ENCODE results near the gene TUB. TPM values are rescaled to one million over a fixed set of nuclear protein-coding genes. Genes with fewer than 3 reads are reported as not detected.

TUB gene
- total RNA-seq, 4 donors from 2014 or later: 8.2 to 19.0 (median 13.4) TPM

DNA sequence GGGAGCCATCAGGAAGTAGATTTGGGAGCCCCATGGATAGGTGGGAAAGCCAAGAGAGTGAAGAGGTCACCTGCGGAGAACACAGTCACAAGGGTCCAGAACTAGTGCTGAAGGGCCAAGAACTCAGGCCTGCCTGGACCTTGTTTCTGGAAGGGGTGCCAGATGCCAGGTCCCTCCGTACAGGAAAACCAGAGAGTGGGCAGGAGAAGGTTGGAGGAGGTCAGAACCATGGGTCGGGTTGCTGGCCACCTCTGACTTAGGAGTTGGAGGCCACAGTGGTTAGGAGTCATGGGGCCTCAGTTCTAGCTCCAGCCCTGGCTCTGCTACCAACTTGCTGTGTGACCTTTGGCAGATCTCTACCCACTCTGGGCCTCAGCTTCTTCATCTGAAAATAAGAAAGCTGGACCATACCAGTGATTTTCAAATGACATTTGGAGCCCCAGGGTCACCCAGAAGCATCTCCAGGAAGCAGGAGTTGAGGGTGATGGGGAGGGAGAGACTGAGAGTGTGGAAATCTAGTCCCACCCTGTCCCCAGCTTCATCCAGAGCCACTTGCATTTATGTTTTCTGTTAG lies 20.8 kb upstream of the TUB start:
- peaks cover 4 to 72% (median 26%) of the 10 kb centered on the region in 3 donors for H3K4me1 ChIP-seq
- H3K27ac ChIP-seq: no peak overlapping the region
- no peaks in the 10 kb centered on the region for H3K27me3 ChIP-seq
- no peak for ATAC-seq
- no peaks in the 10 kb centered on the region for H3K9me3 ChIP-seq
- no peak overlapping the region for H3K4me3 ChIP-seq
- no peak for TF ChIP-seq EP300 (IDR thresholded peaks at IDR 0.05)
- TF ChIP-seq, protein P1, sequence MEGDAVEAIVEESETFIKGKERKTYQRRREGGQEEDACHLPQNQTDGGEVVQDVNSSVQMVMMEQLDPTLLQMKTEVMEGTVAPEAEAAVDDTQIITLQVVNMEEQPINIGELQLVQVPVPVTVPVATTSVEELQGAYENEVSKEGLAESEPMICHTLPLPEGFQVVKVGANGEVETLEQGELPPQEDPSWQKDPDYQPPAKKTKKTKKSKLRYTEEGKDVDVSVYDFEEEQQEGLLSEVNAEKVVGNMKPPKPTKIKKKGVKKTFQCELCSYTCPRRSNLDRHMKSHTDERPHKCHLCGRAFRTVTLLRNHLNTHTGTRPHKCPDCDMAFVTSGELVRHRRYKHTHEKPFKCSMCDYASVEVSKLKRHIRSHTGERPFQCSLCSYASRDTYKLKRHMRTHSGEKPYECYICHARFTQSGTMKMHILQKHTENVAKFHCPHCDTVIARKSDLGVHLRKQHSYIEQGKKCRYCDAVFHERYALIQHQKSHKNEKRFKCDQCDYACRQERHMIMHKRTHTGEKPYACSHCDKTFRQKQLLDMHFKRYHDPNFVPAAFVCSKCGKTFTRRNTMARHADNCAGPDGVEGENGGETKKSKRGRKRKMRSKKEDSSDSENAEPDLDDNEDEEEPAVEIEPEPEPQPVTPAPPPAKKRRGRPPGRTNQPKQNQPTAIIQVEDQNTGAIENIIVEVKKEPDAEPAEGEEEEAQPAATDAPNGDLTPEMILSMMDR (IDR thresholded peaks at IDR 0.05): no peak
- TF ChIP-seq POLR2AphosphoS5 (IDR thresholded peaks at IDR 0.05): no peak
- no peak for TF ChIP-seq POLR2A (IDR thresholded peaks at IDR 0.05)
- 83 to 100% methylated on average over 1 of the region's 3 CpGs for WGBS, 2 donors (ENCODE audit: low coverage in 1 of 2)
- no peaks in the 10 kb centered on the region for H3K36me3 ChIP-seq

DNA sequence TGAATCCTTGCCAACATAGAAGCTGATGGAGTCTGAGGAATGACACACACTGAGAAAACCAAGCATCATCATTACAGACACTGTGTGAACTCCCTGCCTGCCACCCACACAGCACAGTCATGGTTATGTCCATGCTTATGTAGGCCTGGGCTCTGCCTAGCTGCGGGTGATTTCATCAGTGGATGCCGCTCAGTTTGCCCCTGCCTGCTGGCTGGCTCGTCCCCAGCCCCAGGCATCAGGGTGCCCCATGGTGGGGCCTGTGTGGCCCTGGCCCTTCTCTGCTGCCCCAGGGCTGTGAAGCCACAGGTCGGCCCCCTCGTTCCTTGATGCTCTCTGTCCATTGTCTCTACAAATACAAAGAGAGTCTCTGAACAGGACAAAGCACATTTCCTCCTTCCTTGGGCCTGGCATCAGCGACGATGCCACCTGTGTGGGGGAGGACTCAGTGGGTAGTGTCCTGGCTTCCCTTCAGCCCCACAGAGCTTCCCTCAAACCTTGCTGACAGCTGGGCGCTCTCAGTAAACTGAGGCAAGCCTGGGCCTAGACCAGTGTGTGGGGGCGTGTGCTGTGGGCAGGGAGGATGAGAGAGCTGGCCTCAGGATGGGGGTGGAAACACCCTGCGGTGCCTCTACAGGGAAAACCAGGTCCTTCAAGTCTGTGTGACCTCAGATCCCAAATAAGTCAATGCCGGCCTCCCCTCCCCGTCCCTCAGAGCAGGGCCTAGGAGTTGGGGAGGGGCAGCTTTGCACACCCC lies 20.0 kb upstream of the TUB start:
- 80% methylated on average over 1 of the region's 12 CpGs; no CpG with 5 or more reads in 1 of the 2 donors for WGBS, 2 donors (ENCODE audit: low coverage in 1 of 2)
- H3K4me3 ChIP-seq: no peak overlapping the region
- TF ChIP-seq EP300 (IDR thresholded peaks at IDR 0.05): no peak
- no peaks in the 10 kb centered on the region for H3K36me3 ChIP-seq
- no peak for ATAC-seq
- no peaks in the 10 kb centered on the region for H3K27me3 ChIP-seq
- peaks cover 4 to 72% (median 26%) of the 10 kb centered on the region in 3 donors for H3K4me1 ChIP-seq
- no peaks in the 10 kb centered on the region for H3K9me3 ChIP-seq
- H3K27ac ChIP-seq: peak overlapping the region in 2 of 4 donors; percentile 26 to 76

DNA sequence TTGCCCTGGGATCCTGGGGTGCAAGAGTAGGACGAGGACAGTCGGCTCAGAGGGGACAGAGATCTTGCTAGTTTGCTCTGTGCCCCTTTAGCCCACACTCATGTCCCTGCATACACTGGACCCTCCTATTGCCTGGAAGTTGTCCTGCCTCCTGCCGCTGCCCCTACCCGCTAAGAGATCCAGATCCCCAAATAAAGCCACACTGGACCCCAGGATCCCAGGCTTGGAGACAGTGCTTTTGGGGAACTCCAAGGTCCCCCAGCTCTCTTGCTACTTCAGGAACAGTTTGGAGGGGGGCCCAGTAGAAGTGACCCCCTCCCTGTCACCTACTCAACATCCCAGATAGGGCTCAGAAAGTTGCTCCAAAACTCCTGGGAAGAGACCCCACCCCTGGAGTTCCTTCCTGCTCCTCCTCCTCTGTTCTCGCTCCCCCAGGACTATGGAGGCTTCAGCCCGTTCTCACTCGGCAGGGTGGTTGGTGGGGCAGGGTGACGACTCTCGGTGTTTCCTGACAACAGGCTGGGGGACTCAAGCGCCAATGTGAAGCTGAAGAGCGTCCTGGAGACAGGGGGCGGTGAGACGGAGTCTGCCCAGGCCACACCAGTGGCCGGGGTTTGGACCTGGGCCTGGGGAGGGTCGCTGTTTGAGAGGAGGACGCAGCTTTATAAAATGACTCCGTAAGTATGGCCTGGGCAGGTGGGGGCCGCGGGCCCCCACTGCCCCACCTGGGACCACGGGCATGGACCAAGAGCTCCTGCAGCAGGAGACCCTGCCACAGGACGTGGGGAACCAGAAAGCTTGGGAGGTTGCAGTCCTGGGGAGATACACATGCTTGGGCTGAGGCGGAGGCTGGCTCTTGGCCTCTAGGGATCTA lies 19.2 kb upstream of the TUB start:
- Histone ChIP-seq H3K27me3 (no peaks in the 10 kb centered on the region), H3K9me3 (no peaks in the 10 kb centered on the region), H3K27ac (peak overlapping the region in 3 of 4 donors; percentile 76 to 83 (median 78)), H3K4me1 (peaks cover 4 to 72% (median 25%) of the 10 kb centered on the region in 3 donors), H3K36me3 (no peaks in the 10 kb centered on the region), H3K4me3 (no peak overlapping the region)
- no peak for ATAC-seq
- WGBS, 2 donors (ENCODE audit: low coverage in 1 of 2): 100% methylated on average over 1 of the region's 22 CpGs
- TF ChIP-seq POLR2AphosphoS5 (IDR thresholded peaks at IDR 0.05): no peak
- no peak for TF ChIP-seq POLR2A (IDR thresholded peaks at IDR 0.05)
- TF ChIP-seq, protein P1 (IDR thresholded peaks at IDR 0.05): no peak
- no peak for TF ChIP-seq EP300 (IDR thresholded peaks at IDR 0.05)

DNA sequence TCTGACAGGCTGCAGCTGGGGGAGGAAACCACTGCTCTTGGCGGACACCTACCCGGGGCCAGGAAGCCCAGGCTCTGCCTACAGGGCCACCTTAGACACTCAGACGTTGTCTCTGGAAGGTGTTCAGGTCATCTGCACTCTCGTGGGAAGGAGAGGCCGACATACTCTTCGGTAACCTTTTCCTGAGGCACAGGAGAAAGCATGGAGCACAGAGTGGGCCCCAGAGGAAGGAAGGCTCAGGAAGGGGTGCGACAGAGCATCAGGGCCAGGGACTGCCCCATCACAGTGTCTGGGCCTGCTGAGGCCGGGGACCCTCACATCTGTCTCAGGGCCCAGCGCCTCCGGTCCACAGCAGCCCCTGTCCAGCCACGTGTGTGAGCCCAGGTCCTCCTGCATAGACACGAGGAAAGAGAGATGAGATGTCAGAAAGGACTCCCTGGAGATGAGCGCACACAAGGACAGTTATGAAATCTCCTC lies 18.2 kb upstream of the TUB start:
- no peaks in the 10 kb centered on the region for H3K9me3 ChIP-seq
- no peak overlapping the region for H3K4me3 ChIP-seq
- H3K27ac ChIP-seq: peak overlapping the region in 3 of 4 donors; percentile 76 to 83 (median 78)
- no peak for ATAC-seq
- H3K4me1 ChIP-seq: peaks cover 4 to 71% (median 23%) of the 10 kb centered on the region in 3 donors
- no peak for TF ChIP-seq EP300 (IDR thresholded peaks at IDR 0.05)
- TF ChIP-seq, protein P1 (IDR thresholded peaks at IDR 0.05): no peak
- TF ChIP-seq POLR2A (IDR thresholded peaks at IDR 0.05): no peak
- TF ChIP-seq POLR2AphosphoS5 (IDR thresholded peaks at IDR 0.05): no peak
- H3K36me3 ChIP-seq: no peaks in the 10 kb centered on the region
- H3K27me3 ChIP-seq: no peaks in the 10 kb centered on the region
- WGBS, 2 donors (ENCODE audit: low coverage in 1 of 2): 57 to 75% methylated on average over 3 of the region's 13 CpGs

DNA sequence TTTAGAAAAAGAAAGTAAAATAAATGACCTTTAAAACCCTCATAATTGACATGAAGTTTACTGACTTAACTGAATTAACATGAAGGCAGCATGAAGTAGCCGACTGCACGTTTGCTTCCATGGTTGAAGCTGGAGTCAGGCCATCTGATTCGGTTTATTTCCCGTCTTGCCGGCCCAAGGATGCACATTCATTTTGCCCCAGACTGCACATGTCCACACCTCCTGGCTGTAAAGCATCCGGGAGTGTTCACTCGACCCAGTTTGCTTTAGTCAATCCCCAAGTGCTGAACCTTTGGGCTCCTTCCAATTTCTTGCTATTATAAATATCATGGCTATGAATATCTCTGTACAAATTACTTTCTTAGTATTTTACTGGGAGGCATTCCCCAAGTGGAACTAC lies 17.7 kb upstream of the TUB start:
- H3K9me3 ChIP-seq: no peaks in the 10 kb centered on the region
- WGBS, 2 donors (ENCODE audit: low coverage in 1 of 2): 0 to 28% methylated on average over 6 to 7 of the region's 7 CpGs
- H3K27ac ChIP-seq: peak overlapping the region in 3 of 4 donors; percentile 76 to 83 (median 78)
- peaks cover 4 to 76% (median 27%) of the 10 kb centered on the region in 3 donors for H3K4me1 ChIP-seq
- H3K4me3 ChIP-seq: no peak overlapping the region
- peak; percentile 63 for ATAC-seq
- H3K36me3 ChIP-seq: no peaks in the 10 kb centered on the region
- no peaks in the 10 kb centered on the region for H3K27me3 ChIP-seq
- TF ChIP-seq POLR2AphosphoS5 (IDR thresholded peaks at IDR 0.05) (peak; percentile 64), EP300 (IDR thresholded peaks at IDR 0.05) (no peak), POLR2A (IDR thresholded peaks at IDR 0.05) (no peak)
- TF ChIP-seq, protein P1 (IDR thresholded peaks at IDR 0.05): no peak
